Measurements from ENCODE around the gene CADM4. TPM values are rescaled to one million over a fixed set of nuclear protein-coding genes. Genes with fewer than 3 reads are reported as not detected.

The CADM4 gene
- total and polyA plus RNA-seq, 2 of the 8 experiments (the other 6 are each of a cell fraction or from before 2014, with no cell fraction given), result 13.5 to 25.0 TPM

- no peak for FAIRE-seq
- CTCF ChIA-PET (ENCODE audit: partially characterized antibody), result interaction anchor here (1.3 to 3.2 kb wide), 2 partner anchors 14 to 18 kb away, joined by 3 to 26 read pairs; no protein-coding TSS in a partner anchor
Measured at GRCh38 chr19:43575955-43576878, 63.4 kb downstream of the CADM4 start.

More at GRCh38 chr19:43575955-43576878, 63.4 kb downstream of the CADM4 start:
- no peak overlapping the region for H3K56ac ChIP-seq (replicated peaks; ENCODE audit: insufficient read length, low read depth, low read length)
- POLR2A ChIA-PET (ENCODE audit: partially characterized antibody), result interaction anchor here (1.4 to 5.2 kb wide), 3 partner anchors 13 to 21 kb away, joined by 6 to 36 read pairs (median 9); partner anchors contain the start of genes IRGQ and ZNF576
- H4K91ac ChIP-seq (replicated peaks; ENCODE audit: insufficient read length, low read length), result peak overlapping the region; percentile 34
- peaks cover 21% of the 10 kb centered on the region for H3K23me2 ChIP-seq (ENCODE audit: low read depth, low read length)
- peak overlapping the region; percentile 88; the same call in 1 of the 2 replicates for H2AK5ac ChIP-seq (ENCODE audit: low read depth, low read length)
- no peak overlapping the region for H3K14ac ChIP-seq (ENCODE audit: insufficient read length)
- peak overlapping the region; percentile 90 for H2BK12ac ChIP-seq (ENCODE audit: low read depth, low read length)
- peak overlapping the region; percentile 62 to 79 for H3K4me2 ChIP-seq (ENCODE audit: insufficient read depth in 1 of 2, low read depth in 2 of 2, low read length in 2 of 2)
- H2BK15ac ChIP-seq (ENCODE audit: low read length), result peak overlapping the region; percentile 8; the same call in 1 of the 2 replicates
- peak overlapping the region; percentile 16 to 89 (median 20); a peak in 5 of 8 replicates for H3K4me3 ChIP-seq (ENCODE audit: extremely low read depth in 1 of 4, insufficient read depth in 2 of 4, low read depth in 3 of 4, low read length in 4 of 4)
- H3K4ac ChIP-seq (replicated peaks; ENCODE audit: insufficient read length, low read depth, low read length), result no peak overlapping the region
- H2BK20ac ChIP-seq (ENCODE audit: low read length), result no peak overlapping the region
- peaks cover 0 to 8% of the 10 kb centered on the region in 2 experiments; a peak in 2 of 4 replicates for H3K79me2 ChIP-seq (ENCODE audit: control insufficient read depth in 1 of 2, insufficient read depth in 2 of 2, low read length in 2 of 2)
- no peak overlapping the region for H4K5ac ChIP-seq (ENCODE audit: insufficient read length, low read depth, low read length)
- no peaks in the 10 kb centered on the region for H3K27me3 ChIP-seq (replicated peaks in 1 of 4; ENCODE audit: control insufficient read depth in 3 of 4, extremely low read depth in 1 of 4, insufficient read depth in 3 of 4, low read length in 3 of 4)
- 83% methylated on average over 37 of the region's 37 CpGs; no CpG with 5 or more reads in 1 of the 2 experiments for WGBS, 2 experiments (ENCODE audit: extremely low coverage in 1 of 2, insufficient coverage in 1 of 2, insufficient read length in 1 of 2, insufficient replicate concordance in 2 of 2, low coverage in 1 of 2, low lambda C conversion rate in 2 of 2, missing lambda C conversion rate in 1 of 2)
- H3K18ac ChIP-seq (ENCODE audit: extremely low read depth, low read length), result peak overlapping the region; percentile 71
- H3K36me3 ChIP-seq (ENCODE audit: control insufficient read depth in 2 of 4, insufficient read depth in 4 of 4, low read length in 3 of 4), result no peaks in the 10 kb centered on the region; a peak in 2 of 8 replicates
- H4K20me1 ChIP-seq (replicated peaks in 1 of 2; ENCODE audit: control insufficient read depth in 1 of 2, insufficient read depth in 2 of 2, low read length in 2 of 2), result no peaks in the 10 kb centered on the region
- no peak overlapping the region for H4K8ac ChIP-seq (ENCODE audit: extremely low read depth, insufficient read depth, low read length)
- H3K23ac ChIP-seq (ENCODE audit: insufficient read length), result no peak overlapping the region
- peaks cover 9% of the 10 kb centered on the region for H3K79me1 ChIP-seq (ENCODE audit: low read depth, low read length)
- 0 out of 2 replicates have a peak, but pooled peaks have one; percentile 40 for TF ChIP-seq TAF1 (IDR thresholded peaks at IDR 0.05; ENCODE audit: low read depth, low read length)
- TF ChIP-seq BCL11A (IDR thresholded peaks at IDR 0.05; ENCODE audit: low read depth in 2 of 2, low read length in 2 of 2), result no peak
- TF ChIP-seq FOSL1 (IDR thresholded peaks at IDR 0.05; ENCODE audit: insufficient read depth, low read depth, low read length), result no peak
- TF ChIP-seq SIRT6 (IDR thresholded peaks at IDR 0.05; ENCODE audit: low read length), result no peak
- no peak for TF ChIP-seq RXRA (IDR thresholded peaks at IDR 0.05; ENCODE audit: insufficient read depth, low read depth, low read length)
- TF ChIP-seq KDM5A (IDR thresholded peaks at IDR 0.05; ENCODE audit: low read length), result no peak
- H3K27ac ChIP-seq (ENCODE audit: low read depth, low read length), result peak overlapping the region; percentile 68
- no peak overlapping the region; the same call in 1 of the 2 replicates for H2AFZ ChIP-seq (ENCODE audit: low read length)
- H2BK120ac ChIP-seq (replicated peaks; ENCODE audit: low read depth, low read length), result no peak overlapping the region
- no peaks in the 10 kb centered on the region for H3K9me3 ChIP-seq (ENCODE audit: insufficient read depth in 2 of 2, low read depth in 1 of 2, low read length in 1 of 2)
- H3K4me1 ChIP-seq (replicated peaks in 1 of 4; ENCODE audit: control insufficient read depth in 3 of 4, insufficient read depth in 4 of 4, low read length in 3 of 4), result peaks cover 0 to 16% (median 10%) of the 10 kb centered on the region in 4 experiments; a peak in 6 of 7 replicates
- DNase-seq (ENCODE audit: low read depth in 1 of 2, low spot score in 2 of 2), result no peak
- H2BK5ac ChIP-seq (ENCODE audit: low read depth, low read length), result peak overlapping the region; percentile 78
- H3K9ac ChIP-seq (replicated peaks in 1 of 4; ENCODE audit: extremely low read depth in 1 of 4, low read depth in 3 of 4, low read length in 3 of 4), result peak overlapping the region; percentile 22 to 66 (median 44); a peak in 6 of 7 replicates
